A673 (cell line): ENCODE measurements around the gene SEPTIN10. TPM values are rescaled to one million over a fixed set of nuclear protein-coding genes. Genes with fewer than 3 reads are reported as not detected.

ENCODE experiments used
- BruUV-seq: library from RNA; stranded (reverse); fragments of 400-500 nt; replicated peaks from 2 replicates; lab custom pipeline; 2021; lab: Mats Ljungman, UMichigan
- CTCF ChIA-PET: fragments of 300-600 bp; sonication (Branson Sonifier 250); formaldehyde crosslinking; loops from one replicate; lab custom pipeline; 2022; ENCODE audit warnings: antibody characterized with exemption; lab: Charles Lee
- POLR2A ChIA-PET: fragments of 300-600 bp; sonication (Branson Sonifier 250); formaldehyde crosslinking; loops from one replicate; lab custom pipeline; 2022; ENCODE audit warnings: antibody characterized with exemption; ENCODE audit not compliant: low non-redundant PET; lab: Charles Lee
- DNase-seq: peaks from one replicate; pipeline ENCODE4 v3.0.0-alpha.2; 2015; ENCODE audit warnings: low spot score
- H3K27ac ChIP-seq: fragments of 200-600 bp; sonication (generic); 2 replicates; pipeline ENCODE4 v1.5.1; 2016; ENCODE audit warnings: mixed run types, low read depth, mild to moderate bottlenecking, mixed read lengths, antibody characterized with exemption, low read length; ENCODE audit not compliant: poor library complexity, severe bottlenecking
- H3K27me3 ChIP-seq: fragments of 200-600 bp; sonication (generic); replicated peaks from 2 replicates; pipeline ENCODE4 v1.6.1; 2017; ENCODE audit warnings: mixed run types, low read depth, mild to moderate bottlenecking, mixed read lengths, antibody characterized with exemption, low read length; ENCODE audit not compliant: insufficient read depth, poor library complexity
- H3K36me3 ChIP-seq: fragments of 200-600 bp; sonication (generic); 2 replicates; pipeline ENCODE4 v1.6.1; 2016; ENCODE audit warnings: mixed run types, mild to moderate bottlenecking, mixed read lengths, antibody characterized with exemption, low read length; ENCODE audit not compliant: insufficient read depth, poor library complexity, severe bottlenecking
- H3K4me1 ChIP-seq: fragments of 200-600 bp; sonication (generic); 2 replicates; pipeline ENCODE4 v1.6.1; 2017; ENCODE audit warnings: mixed run types, mild to moderate bottlenecking, mixed read lengths, antibody characterized with exemption, low read length; ENCODE audit not compliant: insufficient read depth, poor library complexity, severe bottlenecking
- H3K4me3 ChIP-seq: fragments of 200-600 bp; sonication (generic); 2 replicates; pipeline ENCODE4 v1.5.1; 2016; ENCODE audit warnings: low read depth, mixed run types, mild to moderate bottlenecking, mixed read lengths, low read length; ENCODE audit not compliant: poor library complexity, severe bottlenecking
- H3K9me3 ChIP-seq: fragments of 200-600 bp; sonication (generic); 2 replicates; pipeline ENCODE4 v1.6.1; 2016; ENCODE audit warnings: mixed run types, low read depth, mild to moderate bottlenecking, mixed read lengths, antibody characterized with exemption, low read length; ENCODE audit not compliant: poor library complexity, severe bottlenecking
- CTCF ChIP-seq: fragments of 300-800, 200-600 bp; sonication (generic); conservative IDR thresholded peaks from 2 replicates; pipeline ENCODE4 v1.5.1; 2017; ENCODE audit warnings: low read depth, mild to moderate bottlenecking, antibody characterized with exemption, low read length, moderate library complexity, mixed read lengths
- EZH2 ChIP-seq: fragments of 200-600 bp; sonication (generic); IDR thresholded peaks from 2 replicates; pipeline ENCODE4 v1.6.1; 2017; ENCODE audit warnings: borderline replicate concordance, low read depth, mild to moderate bottlenecking, mixed read lengths, antibody characterized with exemption, low read length; ENCODE audit not compliant: poor library complexity, severe bottlenecking
- intact Hi-C: fragments of 100-400 bp; cut with micrococcal nuclease; formaldehyde crosslinking; loops from one replicate; pipeline ENCODE4 v1.10.0; 2022; ENCODE audit not compliant: unreplicated experiment
- total RNA-seq: library from RNA; stranded (reverse); gene quantifications from 2 replicates; pipeline ENCODE4 v1.2.3, GENCODE V29; 2021

SEPTIN10 gene
- total RNA-seq, 1 experiment from 2014 or later: 118 TPM

DNA sequence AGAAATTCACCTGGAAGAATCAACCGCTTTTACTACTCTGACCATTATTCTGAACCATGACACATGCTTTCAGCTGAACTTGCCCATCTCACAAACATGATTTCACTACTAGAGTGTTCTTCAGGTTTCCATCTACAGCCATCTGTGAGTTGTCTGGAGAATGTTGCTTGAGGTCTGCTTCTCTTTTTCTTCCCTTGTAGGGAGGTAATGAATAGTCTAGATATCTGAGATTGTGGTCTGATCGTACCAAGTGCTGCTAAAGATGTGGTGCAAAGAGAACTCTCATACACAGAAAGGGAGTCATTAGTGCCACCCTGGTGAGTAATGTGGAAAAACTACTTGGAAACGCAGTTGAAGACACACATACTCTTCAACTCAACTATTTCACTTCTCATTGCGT is 10.6 kb upstream of the SEPTIN10 start:
- ChIA-PET POLR2A (no interaction called here), CTCF (no interaction called here)
- Histone ChIP-seq H3K27me3 (no peaks in the 10 kb centered on the region), H3K27ac (no peak overlapping the region), H3K4me3 (no peak overlapping the region), H3K9me3 (no peaks in the 10 kb centered on the region), H3K36me3 (no peaks in the 10 kb centered on the region), H3K4me1 (no peaks in the 10 kb centered on the region)
- intact Hi-C loops: no loop called here
- no TSS peak for BruUV-seq
- no peak for DNase-seq
- TF ChIP-seq CTCF (no peak), EZH2 (no peak)

- CTCF ChIA-PET: no interaction called here
- no peak for DNase-seq
- no peaks in the 10 kb centered on the region for H3K36me3 ChIP-seq
- intact Hi-C loops: no loop called here
- POLR2A ChIA-PET: no interaction called here
- TF ChIP-seq CTCF (no peak), EZH2 (no peak)
- no peaks in the 10 kb centered on the region for H3K4me1 ChIP-seq
- H3K9me3 ChIP-seq: no peaks in the 10 kb centered on the region
- H3K4me3 ChIP-seq: no peak overlapping the region
- no TSS peak for BruUV-seq
- H3K27me3 ChIP-seq: no peaks in the 10 kb centered on the region
- H3K27ac ChIP-seq: no peak overlapping the region
Observed at GRCh38 chr2:109623923-109624322, 10.2 kb upstream of the SEPTIN10 start.

DNA sequence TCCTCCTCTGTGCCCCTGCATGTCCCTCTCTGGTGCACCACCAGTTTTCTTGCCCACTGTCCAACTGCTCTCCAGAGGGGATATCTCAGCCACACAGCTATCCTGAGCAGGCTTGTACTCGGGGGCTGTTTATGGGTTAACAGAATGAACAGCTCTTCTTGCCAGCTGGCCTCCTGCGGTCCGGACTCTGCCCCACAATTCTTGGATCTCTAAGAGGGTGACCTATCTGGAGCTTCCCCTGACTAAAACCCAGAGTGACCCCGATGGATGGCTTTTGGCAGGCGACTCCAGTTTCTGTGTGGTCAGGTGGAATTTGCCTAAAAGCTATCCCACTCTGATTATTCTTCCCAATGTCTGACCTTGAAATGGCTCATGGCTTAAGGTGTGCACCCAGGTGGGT is 9.5 kb upstream of the SEPTIN10 start:
- intact Hi-C loops: no loop called here
- no peaks in the 10 kb centered on the region for H3K27me3 ChIP-seq
- H3K9me3 ChIP-seq: no peaks in the 10 kb centered on the region
- no peak for DNase-seq
- H3K4me3 ChIP-seq: no peak overlapping the region
- H3K36me3 ChIP-seq: no peaks in the 10 kb centered on the region
- CTCF ChIA-PET: no interaction called here
- TF ChIP-seq CTCF: no peak
- TF ChIP-seq EZH2: no peak
- no peak overlapping the region for H3K27ac ChIP-seq
- no TSS peak for BruUV-seq
- H3K4me1 ChIP-seq: no peaks in the 10 kb centered on the region
- POLR2A ChIA-PET: no interaction called here
